ENCODE results near the gene ANGPTL4.
A peak's percentile ranks its signal among the peaks of the same experiment; 100 is the strongest.

DNA sequence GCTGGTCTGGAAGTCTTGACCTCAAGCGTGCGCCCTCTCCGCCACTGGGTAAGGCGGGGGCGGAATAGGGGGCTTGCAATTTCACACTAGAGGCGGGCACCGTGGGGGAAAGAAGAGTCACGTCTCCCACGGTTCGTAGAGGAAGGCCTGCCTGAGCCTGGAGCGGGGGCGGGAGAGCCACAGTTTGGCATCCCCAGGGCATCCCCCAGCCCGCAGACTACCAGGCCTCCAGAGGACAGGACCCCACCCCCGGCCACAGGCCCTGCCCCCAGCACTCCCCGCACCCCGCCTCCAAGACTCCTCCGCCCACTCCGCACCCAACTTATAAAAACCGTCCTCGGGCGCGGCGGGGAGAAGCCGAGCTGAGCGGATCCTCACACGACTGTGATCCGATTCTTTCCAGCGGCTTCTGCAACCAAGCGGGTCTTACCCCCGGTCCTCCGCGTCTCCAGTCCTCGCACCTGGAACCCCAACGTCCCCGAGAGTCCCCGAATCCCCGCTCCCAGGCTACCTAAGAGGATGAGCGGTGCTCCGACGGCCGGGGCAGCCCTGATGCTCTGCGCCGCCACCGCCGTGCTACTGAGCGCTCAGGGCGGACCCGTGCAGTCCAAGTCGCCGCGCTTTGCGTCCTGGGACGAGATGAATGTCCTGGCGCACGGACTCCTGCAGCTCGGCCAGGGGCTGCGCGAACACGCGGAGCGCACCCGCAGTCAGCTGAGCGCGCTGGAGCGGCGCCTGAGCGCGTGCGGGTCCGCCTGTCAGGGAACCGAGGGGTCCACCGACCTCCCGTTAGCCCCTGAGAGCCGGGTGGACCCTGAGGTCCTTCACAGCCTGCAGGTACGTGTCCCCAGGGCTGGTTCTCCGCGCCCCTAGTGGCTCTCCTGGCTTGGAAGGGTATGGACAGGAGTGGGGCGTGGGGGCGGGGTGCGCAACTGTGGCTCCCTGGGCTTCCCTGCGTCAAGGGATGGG lies at the start of gene ANGPTL4:
- TF ChIP-seq ZFP3 (CRISPR knock-in tag; IDR thresholded peaks at IDR 0.05) (0 out of 2 replicates have a peak, but pooled peaks have one; percentile 25), BACH2 (CRISPR knock-in tag; IDR thresholded peaks at IDR 0.05; ENCODE audit: borderline replicate concordance) (no peak)

All from SK-N-SH treated with all-trans-retinoic acid at 6 μM for 48 hours (cell line).